NB4 (cell line): ENCODE measurements around the gene RGS8.

Source experiments
- CTCF ChIP-seq: IDR thresholded peaks from one replicate; pipeline ENCODE4 v1.5.1; 2012; ENCODE audit warnings: low read depth, low read length
- MYC ChIP-seq: IDR thresholded peaks from 2 replicates; pipeline ENCODE4 v1.6.1; 2011; ENCODE audit warnings: low read depth, low read length
- POLR2A ChIP-seq: IDR thresholded peaks from 2 replicates; pipeline ENCODE4 v1.6.1; 2011; ENCODE audit warnings: mild to moderate bottlenecking; ENCODE audit not compliant: insufficient read length; ENCODE audit errors: extremely low read depth
- TF ChIP-seq, protein P1 (sequence below): IDR thresholded peaks from 2 replicates; pipeline ENCODE4 v1.6.1; 2011; ENCODE audit warnings: low read depth, low read length

- TF ChIP-seq, protein P1, sequence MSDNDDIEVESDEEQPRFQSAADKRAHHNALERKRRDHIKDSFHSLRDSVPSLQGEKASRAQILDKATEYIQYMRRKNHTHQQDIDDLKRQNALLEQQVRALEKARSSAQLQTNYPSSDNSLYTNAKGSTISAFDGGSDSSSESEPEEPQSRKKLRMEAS: no peak
- TF ChIP-seq CTCF (no peak), POLR2A (no peak), MYC (no peak)
These were observed 46.6 kb downstream of the RGS8 start for GRCh38 chr1:182637769-182638168.
